Coronary artery (tissue), 2 donors: ENCODE data around the gene PROK2.

ENCODE experiments used
- DNase-seq: peaks from one replicate; pipeline ENCODE4 v3.0.0-alpha.2; 2017; ENCODE audit warnings: low spot score
- H3K27ac ChIP-seq, 2 donors: fragments of 200-600 bp; sonication (generic); one replicate each; pipeline ENCODE4 v1.5.1; 2016 to 2019
- H3K4me3 ChIP-seq: fragments of 200-600 bp; sonication (generic); 2 replicates; pipeline ENCODE4 v1.5.1; 2016; ENCODE audit warnings: mild to moderate bottlenecking, moderate library complexity
- TF ChIP-seq, protein P1 (sequence below): fragments of 200-600 bp; sonication (generic); IDR thresholded peaks from one replicate; pipeline ENCODE4 v1.5.1; 2019; ENCODE audit warnings: antibody characterized with exemption

The PROK2 gene

DNA sequence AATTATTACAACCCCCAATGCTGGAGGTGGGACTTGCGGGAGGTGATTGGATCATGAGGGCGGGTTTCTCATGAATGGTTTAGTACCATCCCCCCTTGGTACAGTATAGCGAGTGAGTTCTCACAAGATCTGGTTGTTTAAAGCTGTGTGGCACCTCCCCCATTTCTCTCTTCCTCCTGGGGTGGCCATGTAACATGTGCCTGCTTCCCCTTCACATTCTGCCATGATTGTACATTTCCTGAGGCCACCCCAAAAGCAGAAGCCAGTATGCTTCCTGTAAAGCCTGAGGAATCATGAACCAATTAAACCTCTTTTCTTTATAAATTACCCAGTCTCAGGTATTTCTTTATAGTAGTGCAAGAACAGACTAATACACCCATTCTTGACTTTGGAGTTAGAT, 20.3 kb upstream of the PROK2 start:
- TF ChIP-seq, protein P1, sequence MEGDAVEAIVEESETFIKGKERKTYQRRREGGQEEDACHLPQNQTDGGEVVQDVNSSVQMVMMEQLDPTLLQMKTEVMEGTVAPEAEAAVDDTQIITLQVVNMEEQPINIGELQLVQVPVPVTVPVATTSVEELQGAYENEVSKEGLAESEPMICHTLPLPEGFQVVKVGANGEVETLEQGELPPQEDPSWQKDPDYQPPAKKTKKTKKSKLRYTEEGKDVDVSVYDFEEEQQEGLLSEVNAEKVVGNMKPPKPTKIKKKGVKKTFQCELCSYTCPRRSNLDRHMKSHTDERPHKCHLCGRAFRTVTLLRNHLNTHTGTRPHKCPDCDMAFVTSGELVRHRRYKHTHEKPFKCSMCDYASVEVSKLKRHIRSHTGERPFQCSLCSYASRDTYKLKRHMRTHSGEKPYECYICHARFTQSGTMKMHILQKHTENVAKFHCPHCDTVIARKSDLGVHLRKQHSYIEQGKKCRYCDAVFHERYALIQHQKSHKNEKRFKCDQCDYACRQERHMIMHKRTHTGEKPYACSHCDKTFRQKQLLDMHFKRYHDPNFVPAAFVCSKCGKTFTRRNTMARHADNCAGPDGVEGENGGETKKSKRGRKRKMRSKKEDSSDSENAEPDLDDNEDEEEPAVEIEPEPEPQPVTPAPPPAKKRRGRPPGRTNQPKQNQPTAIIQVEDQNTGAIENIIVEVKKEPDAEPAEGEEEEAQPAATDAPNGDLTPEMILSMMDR, result no peak
- no peak for DNase-seq
- Histone ChIP-seq H3K4me3 (no peak overlapping the region), H3K27ac (no peak overlapping the region)

DNA sequence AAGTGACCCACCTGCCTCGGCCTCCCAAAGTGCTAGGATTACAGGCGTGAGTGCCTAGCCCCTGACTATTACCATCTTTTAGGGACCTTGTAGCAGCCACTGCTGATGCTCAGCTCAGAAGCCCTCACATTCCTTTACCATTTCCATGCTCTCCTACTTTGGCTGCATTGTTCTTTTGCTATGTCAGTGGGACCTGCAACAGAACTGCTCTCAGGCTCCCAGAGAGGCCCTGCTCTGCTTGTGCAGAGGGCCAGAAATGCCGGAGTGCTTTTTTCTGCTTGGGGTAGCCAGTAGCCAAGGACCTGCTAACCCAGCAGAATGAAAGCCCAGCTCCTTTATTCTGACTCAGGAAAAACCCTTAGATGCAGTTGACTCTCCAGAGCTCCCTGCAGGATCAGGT, 18.3 kb upstream of the PROK2 start:
- H3K4me3 ChIP-seq, result no peak overlapping the region
- TF ChIP-seq, protein P1, result no peak
- H3K27ac ChIP-seq, result no peak overlapping the region
- DNase-seq, result no peak

DNA sequence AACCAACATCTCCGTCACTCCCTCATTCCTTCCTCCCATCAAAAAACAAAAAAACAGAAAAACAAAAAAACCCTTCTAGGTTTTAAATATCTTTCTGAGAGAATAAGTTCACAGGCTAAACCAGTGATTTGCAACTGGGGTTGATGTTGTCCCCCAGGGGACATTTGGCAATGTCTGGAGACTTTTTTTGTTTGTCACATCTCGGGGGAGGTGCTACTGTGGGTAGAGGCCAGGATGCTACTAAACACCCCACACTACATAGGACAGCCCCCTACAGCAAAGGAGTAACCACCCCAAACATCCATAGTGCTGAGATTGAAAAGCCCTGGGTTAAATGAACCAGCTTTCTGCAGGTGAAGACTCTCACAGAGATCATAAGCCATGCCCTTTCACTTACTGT, 17.0 kb upstream of the PROK2 start:
- TF ChIP-seq, protein P1, result no peak
- H3K27ac ChIP-seq, result no peak overlapping the region
- no peak for DNase-seq
- no peak overlapping the region for H3K4me3 ChIP-seq

DNA sequence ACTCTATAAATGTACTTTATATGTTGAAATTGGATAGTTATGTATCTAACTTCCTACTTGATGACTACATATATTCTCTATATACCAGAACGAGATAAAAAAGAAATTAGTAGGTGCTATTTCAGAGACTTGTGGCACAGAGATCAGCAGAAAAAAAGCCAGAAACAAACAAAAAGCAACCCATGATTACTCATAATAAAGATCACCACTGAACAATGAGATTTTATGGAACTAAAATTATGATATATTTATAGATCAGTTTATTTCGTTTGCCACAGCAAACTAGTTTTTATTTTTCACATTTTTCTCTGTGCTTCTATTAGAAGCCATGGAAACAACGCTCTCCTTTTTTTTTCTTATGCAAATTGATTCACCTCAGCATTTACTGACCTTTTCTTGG, 15.1 kb upstream of the PROK2 start:
- no peak overlapping the region for H3K4me3 ChIP-seq
- TF ChIP-seq, protein P1, result no peak
- no peak for DNase-seq
- H3K27ac ChIP-seq, result no peak overlapping the region

DNA sequence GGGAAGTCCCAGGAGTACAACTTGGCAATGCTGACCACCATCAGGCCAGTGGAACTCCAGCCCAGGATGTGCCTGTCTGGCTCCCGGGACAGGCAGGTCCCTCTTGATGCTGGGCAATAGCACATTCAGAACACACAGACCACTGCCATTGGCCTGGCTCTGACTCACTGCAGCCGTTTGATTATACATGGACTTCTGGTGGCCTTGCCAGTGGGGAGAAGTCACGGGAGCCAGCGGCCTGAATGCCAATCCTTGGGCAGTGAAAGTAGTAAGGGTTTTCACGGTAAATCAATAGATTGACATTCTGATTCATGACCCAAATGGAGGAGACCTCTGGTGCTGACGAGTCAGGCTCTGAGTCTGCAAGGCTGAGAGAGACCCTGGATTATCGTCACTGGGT, 12.5 kb upstream of the PROK2 start:
- TF ChIP-seq, protein P1, result no peak
- no peak for DNase-seq
- Histone ChIP-seq H3K4me3 (no peak overlapping the region), H3K27ac (no peak overlapping the region)

DNA sequence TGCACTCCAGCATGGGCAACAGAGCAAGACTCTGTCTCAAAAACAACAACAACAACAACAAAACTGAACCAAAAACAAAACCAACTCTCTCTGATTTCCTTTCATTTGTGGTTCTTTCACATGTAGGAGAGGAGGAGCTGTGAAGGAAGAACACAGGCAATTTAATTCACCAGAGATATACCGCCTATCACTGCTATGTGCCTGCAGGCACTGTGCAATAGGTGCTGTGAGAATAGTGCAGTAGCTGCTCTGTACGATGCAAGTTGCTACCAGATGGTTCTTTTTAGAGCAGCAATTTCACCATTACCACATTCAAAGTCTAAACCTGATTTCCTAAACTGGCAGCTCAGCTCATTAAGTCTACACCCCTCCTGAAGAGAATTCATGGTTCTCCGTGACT, 11.3 kb upstream of the PROK2 start:
- no peak overlapping the region for H3K4me3 ChIP-seq
- TF ChIP-seq, protein P1, result no peak
- H3K27ac ChIP-seq, result no peak overlapping the region
- no peak for DNase-seq

DNA sequence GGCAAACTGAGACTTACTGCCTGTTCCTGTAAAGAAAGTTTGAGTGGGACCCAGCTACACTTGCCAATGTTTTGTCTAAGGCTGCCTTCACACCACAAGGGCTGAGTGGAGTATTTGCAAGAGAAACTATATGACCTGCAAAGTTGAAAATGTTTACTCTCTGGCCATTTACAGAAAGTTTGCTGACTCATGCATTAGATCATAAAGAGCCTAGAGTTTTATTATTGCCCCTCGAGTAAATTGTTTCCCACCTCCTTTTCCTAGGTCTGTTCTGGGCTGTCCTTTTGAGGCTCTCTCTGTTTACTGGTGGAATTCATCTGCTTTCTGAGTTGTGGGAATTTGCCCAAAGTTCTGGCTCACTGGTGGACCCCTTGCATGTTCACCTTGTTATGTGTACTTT, 6.7 kb upstream of the PROK2 start:
- Histone ChIP-seq H3K4me3 (no peak overlapping the region), H3K27ac (no peak overlapping the region)
- TF ChIP-seq, protein P1, result no peak
- DNase-seq, result no peak
